HepG2 (cell line): Measurements from ENCODE around the gene CLIC4. TPM values are rescaled to one million over a fixed set of nuclear protein-coding genes. Genes with fewer than 3 reads are reported as not detected.
A peak's percentile ranks its signal among the peaks of the same experiment; 100 is the strongest.

Experiments used
- CREM ChIP-seq, 2 experiments: sonication (generic) in 1 of 2; formaldehyde crosslinking in 1 of 2; IDR thresholded peaks; 2 replicates each; pipeline versions ENCODE4 v1.4.0 to v1.6.1; 2016 to 2020; ENCODE audit warnings: antibody characterized with exemption in 1 of 2, mild to moderate bottlenecking in 1 of 2, missing genetic modification reagents in 1 of 2
- ETV5 ChIP-seq: IDR thresholded peaks from 2 replicates; pipeline ENCODE4 v1.6.1; 2018; ENCODE audit warnings: missing biosample characterization, missing genetic modification reagents, inconsistent platforms, borderline replicate concordance
- ETV6 ChIP-seq: sonication (generic); formaldehyde crosslinking; conservative IDR thresholded peaks from 2 replicates; pipeline ENCODE4 v1.4.0; 2020; ENCODE audit warnings: missing genetic modification reagents
- GPN1 ChIP-seq: sonication (generic); formaldehyde crosslinking; IDR thresholded peaks from 2 replicates; pipeline ENCODE4 v1.5.1; 2020; ENCODE audit warnings: missing genetic modification reagents, borderline replicate concordance
- KAT8 ChIP-seq: IDR thresholded peaks from 2 replicates; pipeline ENCODE4 v1.6.1; 2016; ENCODE audit warnings: missing genetic modification reagents, missing compliant biosample characterization
- KDM3A ChIP-seq: IDR thresholded peaks from 2 replicates; pipeline ENCODE4 v1.6.1; 2018; ENCODE audit warnings: low read depth, missing compliant biosample characterization
- KLF16 ChIP-seq, 2 experiments: sonication (generic) in 1 of 2; formaldehyde crosslinking in 1 of 2; IDR thresholded peaks; 2 replicates each; pipeline versions ENCODE4 v1.6.1 to v1.8.0; 2016 to 2023; ENCODE audit warnings: missing genetic modification reagents in 2 of 2, missing compliant biosample characterization in 1 of 2
- MED1 ChIP-seq: sonication (generic); formaldehyde crosslinking; IDR thresholded peaks from 2 replicates; pipeline ENCODE4 v1.4.0; 2020; ENCODE audit warnings: missing genetic modification reagents
- SNAPC2 ChIP-seq: sonication (generic); formaldehyde crosslinking; IDR thresholded peaks from 2 replicates; pipeline ENCODE4 v1.8.1; 2022; ENCODE audit warnings: mild to moderate bottlenecking, missing genetic modification reagents
- SOX5 ChIP-seq: IDR thresholded peaks from 2 replicates; pipeline ENCODE4 v1.6.1; 2016; ENCODE audit warnings: borderline replicate concordance
- SOX6 ChIP-seq, 2 experiments: fragments of 450-650 bp in 1 of 2; sonication (generic) in 1 of 2; formaldehyde crosslinking in 1 of 2; IDR thresholded peaks; 2 replicates each; pipeline versions ENCODE4 v1.4.0 to v1.6.1; 2017 to 2020; ENCODE audit warnings: antibody characterized with exemption in 1 of 2, mild to moderate bottlenecking in 1 of 2, missing genetic modification reagents in 1 of 2
- SRF ChIP-seq: IDR thresholded peaks from 2 replicates; pipeline ENCODE4 v1.6.1; 2011; ENCODE audit warnings: mild to moderate bottlenecking, low read depth, low read length, moderate library complexity
- TBL1XR1 ChIP-seq: fragments of 150-350 bp; IDR thresholded peaks from 2 replicates; pipeline ENCODE4 v1.6.1; 2014; ENCODE audit warnings: borderline replicate concordance, low read length; ENCODE audit not compliant: partially characterized antibody
- TBX2 ChIP-seq: sonication (generic); formaldehyde crosslinking; IDR thresholded peaks from 2 replicates; pipeline ENCODE4 v1.5.0; 2020; ENCODE audit warnings: missing genetic modification reagents, mild to moderate bottlenecking, borderline replicate concordance
- TSC22D2 ChIP-seq: sonication (generic); formaldehyde crosslinking; IDR thresholded peaks from 2 replicates; pipeline ENCODE4 v1.5.1; 2020; ENCODE audit warnings: missing genetic modification reagents, mild to moderate bottlenecking, borderline replicate concordance
- XRCC5 ChIP-seq: fragments of 200-400 bp; formaldehyde crosslinking; optimal IDR thresholded peaks from 2 replicates; pipeline ENCODE3; 2017; ENCODE audit warnings: mild to moderate bottlenecking, low read length
- ZNF160 ChIP-seq: sonication (generic); formaldehyde crosslinking; IDR thresholded peaks from 2 replicates; pipeline ENCODE4 v1.8.0; 2022; ENCODE audit warnings: mild to moderate bottlenecking, inconsistent platforms, missing genetic modification reagents
- ZNF274 ChIP-seq: sonication (generic); formaldehyde crosslinking; IDR thresholded peaks from 2 replicates; pipeline ENCODE4 v1.5.1; 2020; ENCODE audit warnings: mild to moderate bottlenecking, missing genetic modification reagents
- ZNF776 ChIP-seq: sonication (generic); formaldehyde crosslinking; IDR thresholded peaks from 2 replicates; pipeline ENCODE4 v1.4.0; 2020; ENCODE audit warnings: mild to moderate bottlenecking, missing genetic modification reagents
- polyA plus RNA-seq, 8 experiments: library from polyadenylated mRNA; depleted of rRNA in 3 of 8; stranded (reverse) in 7 of 8; unstranded in 1 of 8; fragments of >200 nt; fragmentation: Illumina TruSeq in 4 of 8; extraction: Trizol in 4 of 8; gene quantifications; 2 replicates each; pipeline versions ENCODE4 v1.2.1 to v1.2.3, GENCODE V29; 2011 to 2016; ENCODE audit warnings: low read depth in 4 of 8, missing spikeins in 1 of 8, mixed read lengths in 1 of 8; ENCODE audit not compliant: insufficient read depth in 1 of 8
- total RNA-seq, 5 experiments: library from RNA; depleted of rRNA; stranded (reverse); fragments of >200 nt; fragmentation: Illumina TruSeq; extraction: Trizol; gene quantifications; 2 replicates each; pipeline ENCODE4 v1.2.3, GENCODE V29; 2016; ENCODE audit warnings: low read depth in 1 of 5
- TF ChIP-seq, protein P1 (sequence below): sonication (generic); formaldehyde crosslinking; IDR thresholded peaks from 2 replicates; pipeline ENCODE4 v1.4.0; 2020; ENCODE audit warnings: missing genetic modification reagents
- TF ChIP-seq, protein P2 (sequence below): sonication (generic); formaldehyde crosslinking; IDR thresholded peaks from 2 replicates; pipeline ENCODE4 v1.4.0; 2020; ENCODE audit warnings: missing genetic modification reagents

CLIC4 gene
- total and polyA plus RNA-seq, 2 of the 13 experiments (the other 11 are each of a cell fraction or from before 2014, with no cell fraction given), result 23.3 to 77.4 TPM

DNA sequence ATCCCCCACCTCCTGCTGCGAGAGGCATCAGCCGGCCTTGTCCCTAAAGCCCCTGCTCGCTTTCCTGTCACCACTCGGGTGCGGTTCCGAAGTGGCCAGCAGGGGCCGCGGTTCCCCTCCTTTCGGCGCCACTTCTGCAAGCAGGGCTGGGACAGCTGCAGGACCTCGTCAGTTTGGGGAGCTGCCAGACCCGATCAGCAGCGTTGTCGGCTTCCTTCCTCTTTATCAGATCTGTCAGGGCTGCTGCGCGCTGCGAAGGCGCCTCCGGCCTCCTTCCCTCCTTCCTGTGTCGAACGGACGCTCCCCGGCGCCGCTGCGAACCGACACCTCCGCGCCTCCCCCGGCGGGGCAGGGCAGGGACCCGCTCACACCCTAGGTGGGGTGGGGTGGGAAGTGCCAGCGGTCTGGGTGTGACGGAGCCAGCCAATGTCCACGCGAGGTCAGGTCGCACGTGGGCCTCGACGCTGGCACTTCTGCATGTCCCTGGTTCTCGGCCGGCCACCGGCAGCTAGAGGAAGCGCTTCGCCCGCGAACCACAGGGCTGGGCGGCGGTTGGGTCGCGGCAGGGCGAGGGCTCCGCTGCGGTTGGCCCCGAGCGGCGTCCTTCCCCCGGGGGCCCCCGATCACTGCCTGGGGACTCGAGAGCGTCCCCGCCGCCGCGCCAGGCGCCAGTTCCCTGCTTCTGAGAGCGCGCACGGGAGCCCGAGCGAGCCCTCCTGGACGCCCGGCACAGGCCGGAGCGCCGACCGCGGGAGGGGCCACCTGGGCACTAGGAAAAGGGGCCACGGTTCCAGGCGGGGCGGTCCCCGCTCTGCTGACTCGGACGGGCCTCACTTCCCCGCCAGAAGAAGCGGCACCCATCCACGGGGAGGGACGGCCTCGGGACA lies 103.0 kb downstream of the CLIC4 start (continued):
- TF ChIP-seq ZNF776, result peak; percentile 80
- no peak for TF ChIP-seq SRF
- TF ChIP-seq, protein P1, sequence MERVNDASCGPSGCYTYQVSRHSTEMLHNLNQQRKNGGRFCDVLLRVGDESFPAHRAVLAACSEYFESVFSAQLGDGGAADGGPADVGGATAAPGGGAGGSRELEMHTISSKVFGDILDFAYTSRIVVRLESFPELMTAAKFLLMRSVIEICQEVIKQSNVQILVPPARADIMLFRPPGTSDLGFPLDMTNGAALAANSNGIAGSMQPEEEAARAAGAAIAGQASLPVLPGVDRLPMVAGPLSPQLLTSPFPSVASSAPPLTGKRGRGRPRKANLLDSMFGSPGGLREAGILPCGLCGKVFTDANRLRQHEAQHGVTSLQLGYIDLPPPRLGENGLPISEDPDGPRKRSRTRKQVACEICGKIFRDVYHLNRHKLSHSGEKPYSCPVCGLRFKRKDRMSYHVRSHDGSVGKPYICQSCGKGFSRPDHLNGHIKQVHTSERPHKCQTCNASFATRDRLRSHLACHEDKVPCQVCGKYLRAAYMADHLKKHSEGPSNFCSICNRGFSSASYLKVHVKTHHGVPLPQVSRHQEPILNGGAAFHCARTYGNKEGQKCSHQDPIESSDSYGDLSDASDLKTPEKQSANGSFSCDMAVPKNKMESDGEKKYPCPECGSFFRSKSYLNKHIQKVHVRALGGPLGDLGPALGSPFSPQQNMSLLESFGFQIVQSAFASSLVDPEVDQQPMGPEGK (CRISPR knock-in tag), result peak; percentile 37
- peak; percentile 41; the same call in 1 of the 2 replicates for TF ChIP-seq ETV5 (CRISPR knock-in tag)
- peak; percentile 76; the same call in 1 of the 2 replicates for TF ChIP-seq TSC22D2 (CRISPR knock-in tag)
- TF ChIP-seq GPN1 (CRISPR knock-in tag), result no peak
- peak; percentile 68; the same call in 1 of the 2 replicates for TF ChIP-seq ZNF274 (CRISPR knock-in tag)
- TF ChIP-seq TBL1XR1, result no peak
- TF ChIP-seq XRCC5, result peak; percentile 62
- peak; percentile 20; the same call in 1 of the 2 replicates for TF ChIP-seq KAT8 (CRISPR knock-in tag)
- TF ChIP-seq MED1 (CRISPR knock-in tag), result peak; percentile 30; the same call in 1 of the 2 replicates
- TF ChIP-seq TBX2 (CRISPR knock-in tag), result 0 out of 2 replicates have a peak, but pooled peaks have one; percentile 29
- TF ChIP-seq ZNF160 (CRISPR knock-in tag), result 0 out of 2 replicates have a peak, but pooled peaks have one; percentile 46
- TF ChIP-seq KDM3A (CRISPR knock-in tag), result peak; percentile 69; the same call in 1 of the 2 replicates
- no peak for TF ChIP-seq SNAPC2 (CRISPR knock-in tag)
- TF ChIP-seq CREM (IDR thresholded peaks at IDR 0.05), result no peak
- TF ChIP-seq CREM (CRISPR knock-in tag; IDR thresholded peaks at IDR 0.05), result no peak
- 0 out of 2 replicates have a peak, but pooled peaks have one; percentile 36 for TF ChIP-seq SOX5 (CRISPR knock-in tag)
- TF ChIP-seq KLF16 (CRISPR knock-in tag; IDR thresholded peaks at IDR 0.05), result peak in 1 of 2 experiments; percentile 46; a peak in 1 of 4 replicates
- no peak for TF ChIP-seq SOX6 (IDR thresholded peaks at IDR 0.05)
- peak; percentile 4; the same call in 1 of the 2 replicates for TF ChIP-seq SOX6 (CRISPR knock-in tag; IDR thresholded peaks at IDR 0.05)
- peak; percentile 72 for TF ChIP-seq ETV6 (CRISPR knock-in tag)
- TF ChIP-seq, protein P2, sequence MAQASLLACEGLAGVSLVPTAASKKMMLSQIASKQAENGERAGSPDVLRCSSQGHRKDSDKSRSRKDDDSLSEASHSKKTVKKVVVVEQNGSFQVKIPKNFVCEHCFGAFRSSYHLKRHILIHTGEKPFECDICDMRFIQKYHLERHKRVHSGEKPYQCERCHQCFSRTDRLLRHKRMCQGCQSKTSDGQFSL (CRISPR knock-in tag), result no peak
